ENCODE results near the gene NXPH1.

GRCh38 chr7:8601121-8601520 lies 167.7 kb downstream of the NXPH1 start:
- no peak for TF ChIP-seq CTCF (IDR thresholded peaks at IDR 0.05)
- no peak for TF ChIP-seq POLR2A (IDR thresholded peaks at IDR 0.05)

All from ovary (tissue), 3 donors.